ENCODE measurements around the gene CNOT4.
"Not testable (repeated sequence)": the region's sequence is repeated elsewhere in the genome, so short reads cannot be mapped to it uniquely, and the experiment has no call there.

Gene CNOT4

DNA sequence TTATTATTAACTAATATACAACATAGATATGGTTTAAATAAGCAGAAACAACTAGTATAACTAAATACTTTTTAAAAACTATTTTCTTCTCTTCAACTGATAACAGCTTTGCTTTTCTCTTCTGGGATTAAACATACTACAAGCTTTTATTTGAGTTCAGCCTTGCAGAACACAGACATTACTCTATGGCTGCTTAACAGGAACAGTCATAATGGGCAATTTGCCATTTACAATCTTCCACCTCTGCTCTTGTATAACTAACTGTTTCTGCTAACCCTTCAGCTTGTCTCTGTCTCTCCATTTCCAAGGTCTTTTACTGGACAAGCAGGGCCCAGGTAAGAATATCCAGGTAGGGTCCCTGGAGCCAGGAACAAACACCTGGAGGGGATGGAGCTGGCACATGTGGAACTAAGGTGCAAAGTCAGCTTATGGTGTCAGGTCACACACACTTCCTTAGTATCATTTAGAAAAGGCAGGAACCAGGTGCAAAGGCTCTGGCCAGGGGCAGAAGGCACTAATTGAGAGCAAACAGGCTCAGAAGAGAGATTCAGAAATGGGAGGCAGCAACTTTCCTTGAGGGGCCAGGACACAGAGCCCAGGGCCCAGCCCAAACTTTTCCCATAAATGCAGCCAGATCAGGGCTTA is 183.1 kb downstream of the CNOT4 start:
- no peak for DNase-seq (ENCODE audit: low read depth)

- DNase-seq (ENCODE audit: low read depth) = no peak
Measured at GRCh38 chr7:135322571-135323340, 187.1 kb downstream of the CNOT4 start.

DNA sequence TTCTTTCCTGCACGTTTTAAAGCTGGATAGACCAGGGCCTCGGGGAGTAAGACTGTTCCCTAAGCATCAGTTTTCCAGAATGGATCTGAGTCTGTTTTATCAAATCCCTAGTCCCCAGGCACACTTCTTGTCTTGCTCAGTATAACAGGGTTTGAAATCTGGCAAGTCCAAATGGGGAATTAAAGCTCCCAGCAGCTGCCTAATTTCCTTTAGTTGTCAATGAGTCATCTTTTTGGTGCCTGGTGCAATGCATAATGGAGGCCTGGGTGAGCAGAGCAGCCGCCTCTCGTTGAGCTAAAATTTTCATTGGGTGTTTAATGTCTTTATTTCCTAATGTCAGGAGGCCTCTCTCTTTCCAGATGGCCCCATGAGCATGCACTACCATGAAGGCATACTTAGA is 188.3 kb downstream of the CNOT4 start:
- no peak for DNase-seq (ENCODE audit: low read depth)

- DNase-seq (ENCODE audit: low read depth) = not testable (repeated sequence)
Measured at GRCh38 chr7:135320953-135321352, 188.9 kb downstream of the CNOT4 start.

GRCh38 chr7:135320268-135320667 is 189.6 kb downstream of the CNOT4 start:
- DNase-seq (ENCODE audit: low read depth) = no peak

DNA sequence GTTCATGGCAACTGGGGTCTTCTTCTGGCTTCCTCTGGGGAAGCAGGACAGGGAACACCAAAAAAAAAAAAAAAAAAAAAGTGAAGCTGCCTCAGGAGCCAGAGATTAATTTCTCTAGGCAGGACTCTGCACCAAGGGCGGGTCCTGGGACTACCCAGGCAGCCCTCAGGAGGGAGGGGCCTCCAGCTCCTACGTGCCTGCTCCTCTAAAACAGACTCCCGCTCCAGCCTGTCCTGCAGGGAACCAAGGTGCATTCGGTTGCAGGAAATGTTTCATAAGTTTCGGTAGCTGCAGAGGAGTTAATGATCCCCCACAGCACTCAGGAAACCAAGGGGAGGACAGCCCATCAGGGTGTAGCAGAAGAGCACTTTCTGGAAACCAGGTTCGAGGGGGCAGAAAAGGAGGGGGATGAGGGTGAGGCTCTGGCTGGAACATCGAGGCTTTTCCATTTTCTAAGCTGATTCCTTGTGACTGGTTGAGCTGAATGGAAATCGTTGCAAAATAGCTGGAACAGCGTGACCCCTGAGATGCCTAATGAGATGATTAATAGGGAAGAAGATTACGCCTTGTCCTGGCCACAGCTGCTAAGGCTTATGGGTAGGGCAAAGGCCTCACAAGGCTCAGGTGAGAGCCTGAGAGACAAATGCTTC is 192.1 kb downstream of the CNOT4 start:
- no peak for DNase-seq (ENCODE audit: low read depth)

- no peak for DNase-seq (ENCODE audit: low read depth)
Measured at GRCh38 chr7:135316648-135317313, 193.1 kb downstream of the CNOT4 start.

DNA sequence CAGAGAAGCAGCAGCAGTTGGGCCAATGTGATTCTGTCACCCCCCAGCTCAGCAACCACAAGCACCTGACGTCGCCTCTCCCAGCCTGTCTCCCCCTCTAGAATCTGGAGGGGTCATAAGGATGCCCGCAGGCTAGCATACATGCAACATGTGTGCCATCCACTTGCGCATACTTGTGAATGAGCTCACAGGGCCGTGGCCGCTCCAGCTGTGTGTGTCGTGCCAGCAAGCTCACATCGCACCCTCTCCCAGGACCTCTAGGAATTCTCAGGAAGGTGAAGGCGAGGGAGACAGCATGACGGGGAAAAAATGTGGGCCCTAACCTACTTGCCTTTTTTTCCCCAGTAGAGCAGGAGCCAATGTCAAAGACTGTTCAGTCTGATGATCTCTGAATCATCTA is 195.9 kb downstream of the CNOT4 start:
- DNase-seq (ENCODE audit: low read depth) = no peak
